Smooth muscle cell (in vitro differentiated cells): Measurements from ENCODE around the gene C4orf51. TPM values are rescaled to one million over a fixed set of nuclear protein-coding genes. Genes with fewer than 3 reads are reported as not detected.

Source experiments
- DNase-seq: peaks from one replicate; lab custom pipeline; 2025; ENCODE audit not compliant: unreplicated experiment; lab: John Stamatoyannopoulos, UW
- H2AFZ ChIP-seq: fragments of 200-600 bp; sonication (generic); 2 replicates; pipeline ENCODE4 v1.6.0; 2016; ENCODE audit warnings: antibody characterized with exemption, low read depth, mild to moderate bottlenecking
- H3F3A ChIP-seq: fragments of 200-600 bp; sonication (generic); 2 replicates; pipeline ENCODE4 v1.6.0; 2017; ENCODE audit warnings: antibody characterized with exemption, low read depth
- H3K27ac ChIP-seq: fragments of 200-600 bp; sonication (generic); 2 replicates; pipeline ENCODE4 v1.5.1; 2016; ENCODE audit warnings: low read depth, mild to moderate bottlenecking
- H3K27me3 ChIP-seq: fragments of 200-600 bp; sonication (generic); 2 replicates; pipeline ENCODE4 v1.6.1; 2016; ENCODE audit warnings: low read depth, mild to moderate bottlenecking
- H3K36me3 ChIP-seq: fragments of 200-600 bp; sonication (generic); 2 replicates; pipeline ENCODE4 v1.5.1; 2016; ENCODE audit warnings: low read depth
- H3K4me1 ChIP-seq: fragments of 200-600 bp; sonication (generic); 2 replicates; pipeline ENCODE4 v1.5.1; 2016; ENCODE audit warnings: low read depth
- H3K4me2 ChIP-seq: fragments of 200-600 bp; sonication (generic); 2 replicates; pipeline ENCODE4 v1.6.0; 2016; ENCODE audit warnings: mild to moderate bottlenecking
- H3K4me3 ChIP-seq: fragments of 200-600 bp; sonication (generic); 2 replicates; pipeline ENCODE4 v1.5.1; 2016; ENCODE audit warnings: mild to moderate bottlenecking
- H3K79me2 ChIP-seq: fragments of 200-600 bp; sonication (generic); 2 replicates; pipeline ENCODE4 v1.6.0; 2016; ENCODE audit warnings: low read depth, mild to moderate bottlenecking
- H3K9ac ChIP-seq: fragments of 200-600 bp; sonication (generic); 2 replicates; pipeline ENCODE4 v1.6.0; 2016; ENCODE audit warnings: low read depth
- H3K9me3 ChIP-seq: fragments of 200-600 bp; sonication (generic); replicated peaks from 2 replicates; pipeline ENCODE4 v1.5.1; 2016; ENCODE audit warnings: low read depth
- H4K20me1 ChIP-seq: fragments of 200-600 bp; sonication (generic); 2 replicates; pipeline ENCODE4 v1.6.0; 2016; ENCODE audit warnings: low read depth
- WGBS: methylation state at CpG from one replicate; pipeline ENCODE4 v1.1.7; 2016; ENCODE audit warnings: low lambda C conversion rate; 5-methylcytosine and 5-hydroxymethylcytosine counted together
- polyA plus RNA-seq: library from polyadenylated mRNA; unstranded; fragments of >200 nt; fragmentation: Nextera tagmentation; extraction: Ambion mirVana; gene quantifications from 2 replicates; pipeline ENCODE4 v1.2.1, GENCODE V29; 2016
- total RNA-seq: library from RNA; depleted of rRNA; stranded (reverse); fragments of >200 nt; gene quantifications from 2 replicates; pipeline ENCODE4 v1.2.3, GENCODE V29; 2014
- TF ChIP-seq, protein P1 (sequence below): fragments of 200-600 bp; sonication (generic); IDR thresholded peaks from 2 replicates; pipeline ENCODE4 v1.5.1; 2017; ENCODE audit warnings: borderline replicate concordance, mild to moderate bottlenecking, antibody characterized with exemption; ENCODE audit not compliant: insufficient read depth, poor library complexity, severe bottlenecking

The C4orf51 gene
- total and polyA plus RNA-seq, 2 experiments from 2014 or later, result not detected

DNA sequence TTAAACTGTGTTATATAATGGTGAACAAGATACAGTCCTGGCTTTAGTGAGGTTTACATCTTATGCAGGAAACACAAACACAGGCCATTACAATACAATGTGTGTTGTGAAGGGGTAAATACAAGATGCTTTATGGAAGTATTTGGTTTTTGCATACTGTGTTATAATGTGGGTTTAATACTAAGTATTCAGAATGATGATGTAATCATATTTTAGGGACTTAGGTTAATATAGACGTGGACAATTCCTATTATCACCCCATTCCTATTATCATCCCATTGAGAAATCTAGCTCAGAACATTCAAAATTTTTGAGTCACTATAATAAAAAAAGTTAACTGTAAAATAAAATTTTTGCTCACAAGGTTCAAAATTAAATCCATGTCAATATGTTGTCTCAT is 36.7 kb upstream of the C4orf51 start:
- Histone ChIP-seq H3K27me3 (no peaks in the 10 kb centered on the region), H2AFZ (no peak overlapping the region), H3K27ac (no peak overlapping the region), H3K4me3 (no peak overlapping the region), H3K4me2 (no peak overlapping the region), H3F3A (no peaks in the 10 kb centered on the region), H3K9ac (no peak overlapping the region), H4K20me1 (no peaks in the 10 kb centered on the region), H3K36me3 (peaks cover 8% of the 10 kb centered on the region), H3K4me1 (no peaks in the 10 kb centered on the region), H3K9me3 (no peaks in the 10 kb centered on the region), H3K79me2 (no peaks in the 10 kb centered on the region)
- TF ChIP-seq, protein P1, sequence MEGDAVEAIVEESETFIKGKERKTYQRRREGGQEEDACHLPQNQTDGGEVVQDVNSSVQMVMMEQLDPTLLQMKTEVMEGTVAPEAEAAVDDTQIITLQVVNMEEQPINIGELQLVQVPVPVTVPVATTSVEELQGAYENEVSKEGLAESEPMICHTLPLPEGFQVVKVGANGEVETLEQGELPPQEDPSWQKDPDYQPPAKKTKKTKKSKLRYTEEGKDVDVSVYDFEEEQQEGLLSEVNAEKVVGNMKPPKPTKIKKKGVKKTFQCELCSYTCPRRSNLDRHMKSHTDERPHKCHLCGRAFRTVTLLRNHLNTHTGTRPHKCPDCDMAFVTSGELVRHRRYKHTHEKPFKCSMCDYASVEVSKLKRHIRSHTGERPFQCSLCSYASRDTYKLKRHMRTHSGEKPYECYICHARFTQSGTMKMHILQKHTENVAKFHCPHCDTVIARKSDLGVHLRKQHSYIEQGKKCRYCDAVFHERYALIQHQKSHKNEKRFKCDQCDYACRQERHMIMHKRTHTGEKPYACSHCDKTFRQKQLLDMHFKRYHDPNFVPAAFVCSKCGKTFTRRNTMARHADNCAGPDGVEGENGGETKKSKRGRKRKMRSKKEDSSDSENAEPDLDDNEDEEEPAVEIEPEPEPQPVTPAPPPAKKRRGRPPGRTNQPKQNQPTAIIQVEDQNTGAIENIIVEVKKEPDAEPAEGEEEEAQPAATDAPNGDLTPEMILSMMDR, result no peak
- no peak for DNase-seq
- WGBS, result 94% methylated on average over 1 of the region's 1 CpG

DNA sequence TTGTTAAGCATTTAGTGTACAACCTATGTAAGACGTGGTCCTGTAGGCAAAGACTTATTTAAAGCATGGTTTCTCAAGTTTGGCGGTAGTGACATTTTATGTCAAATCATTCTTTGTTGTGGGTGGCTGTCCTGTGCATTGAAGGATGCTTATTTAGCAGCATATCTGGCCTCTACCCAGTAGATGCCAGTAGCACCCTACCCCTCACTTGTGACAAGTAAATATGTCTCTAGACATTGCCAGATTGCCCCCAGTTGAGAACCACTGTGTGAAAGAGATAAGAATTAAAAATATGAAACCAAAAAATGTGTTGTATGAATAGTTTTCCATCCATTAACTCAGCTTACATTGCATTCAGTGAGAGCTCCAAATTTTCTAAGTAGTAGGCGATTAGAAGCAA is 35.2 kb upstream of the C4orf51 start:
- H3K79me2 ChIP-seq, result no peaks in the 10 kb centered on the region
- DNase-seq, result no peak
- no peaks in the 10 kb centered on the region for H4K20me1 ChIP-seq
- H3K4me1 ChIP-seq, result no peaks in the 10 kb centered on the region
- H3K4me3 ChIP-seq, result no peak overlapping the region
- TF ChIP-seq, protein P1, result no peak
- WGBS, result 98% methylated on average over 3 of the region's 3 CpGs
- no peaks in the 10 kb centered on the region for H3K9me3 ChIP-seq
- peaks cover under 1% of the 10 kb centered on the region for H3K36me3 ChIP-seq
- H3K27ac ChIP-seq, result no peak overlapping the region
- H3K9ac ChIP-seq, result no peak overlapping the region
- H2AFZ ChIP-seq, result no peak overlapping the region
- no peak overlapping the region for H3K4me2 ChIP-seq
- no peaks in the 10 kb centered on the region for H3F3A ChIP-seq
- no peaks in the 10 kb centered on the region for H3K27me3 ChIP-seq

GRCh38 chr4:145656156-145656555 is 23.8 kb upstream of the C4orf51 start:
- H4K20me1 ChIP-seq, result no peaks in the 10 kb centered on the region
- no peaks in the 10 kb centered on the region for H3K79me2 ChIP-seq
- no peaks in the 10 kb centered on the region for H3K27me3 ChIP-seq
- H2AFZ ChIP-seq, result no peak overlapping the region
- H3K9me3 ChIP-seq, result peaks cover 4% of the 10 kb centered on the region
- no peaks in the 10 kb centered on the region for H3K36me3 ChIP-seq
- no peak for DNase-seq
- H3K9ac ChIP-seq, result no peak overlapping the region
- H3K4me2 ChIP-seq, result no peak overlapping the region
- H3K27ac ChIP-seq, result no peak overlapping the region
- no peaks in the 10 kb centered on the region for H3F3A ChIP-seq
- no peaks in the 10 kb centered on the region for H3K4me1 ChIP-seq
- 66% methylated on average over 1 of the region's 1 CpG for WGBS
- TF ChIP-seq, protein P1, result no peak
- no peak overlapping the region for H3K4me3 ChIP-seq

GRCh38 chr4:145660064-145660463 is 19.9 kb upstream of the C4orf51 start:
- H3K27me3 ChIP-seq, result no peaks in the 10 kb centered on the region
- H3K9me3 ChIP-seq, result peaks cover 4% of the 10 kb centered on the region
- no peak overlapping the region for H3K27ac ChIP-seq
- H3K36me3 ChIP-seq, result no peaks in the 10 kb centered on the region
- H3K4me1 ChIP-seq, result no peaks in the 10 kb centered on the region
- TF ChIP-seq, protein P1, result no peak
- H3F3A ChIP-seq, result no peaks in the 10 kb centered on the region
- H4K20me1 ChIP-seq, result no peaks in the 10 kb centered on the region
- DNase-seq, result no peak
- no peak overlapping the region for H3K4me2 ChIP-seq
- WGBS, result 93% methylated on average over 3 of the region's 3 CpGs
- no peak overlapping the region for H3K9ac ChIP-seq
- H3K4me3 ChIP-seq, result no peak overlapping the region
- H2AFZ ChIP-seq, result no peak overlapping the region
- no peaks in the 10 kb centered on the region for H3K79me2 ChIP-seq
